Ovary (tissue), 9 donors: Measurements from ENCODE around the gene UTP20. TPM values are rescaled to one million over a fixed set of nuclear protein-coding genes. Genes with fewer than 3 reads are reported as not detected.

Experiments
- DNase-seq, 5 donors: peaks; one replicate each; pipeline ENCODE4 v3.0.0-alpha.2; 2019 to 2020
- H3K27ac ChIP-seq, 2 donors: fragments of 200-600 bp; one replicate each; pipeline versions ENCODE4 v1.5.1 to v1.8.0; 2019 to 2022
- H3K27me3 ChIP-seq: fragments of 200-600 bp; one replicate; pipeline ENCODE4 v1.8.0; 2022
- H3K36me3 ChIP-seq: fragments of 200-600 bp; sonication (generic); one replicate; pipeline ENCODE4 v1.5.1; 2019
- H3K4me1 ChIP-seq: one replicate; pipeline ENCODE4 v1.8.1; 2013; ENCODE audit warnings: mild to moderate bottlenecking, moderate library complexity; ENCODE audit not compliant: insufficient read depth
- H3K4me3 ChIP-seq: fragments of 200-600 bp; sonication (generic); one replicate; pipeline ENCODE4 v1.5.1; 2017
- H3K9me3 ChIP-seq, 2 donors: fragments of 200-600 bp in 1 of 2; sonication (generic) in 1 of 2; one replicate each; pipeline versions ENCODE4 v1.5.1 to v1.8.1; 2013 to 2019; ENCODE audit warnings: mild to moderate bottlenecking in 1 of 2, moderate library complexity in 1 of 2
- EP300 ChIP-seq: sonication (generic); formaldehyde crosslinking; IDR thresholded peaks from one replicate; pipeline ENCODE4 v1.6.1; 2017; ENCODE audit warnings: antibody characterized with exemption
- POLR2A ChIP-seq: fragments of 450-650 bp; IDR thresholded peaks from one replicate; pipeline ENCODE4 v1.6.1; 2017; ENCODE audit warnings: antibody characterized with exemption, mild to moderate bottlenecking, moderate library complexity
- intact Hi-C, 4 donors: fragments of 100-400 bp; cut with DNase I; formaldehyde crosslinking; loops; one replicate each; pipeline versions ENCODE4 v1.11.0 to v1.15.1; 2022 to 2023
- polyA plus RNA-seq, 2 donors: library from polyadenylated mRNA; stranded (reverse); fragments of 200-250 nt in 1 of 2; fragments of 350-450 nt in 1 of 2; fragmentation: Illumina TruSeq in 1 of 2; extraction: RNeasy Lipid Tissue Mini Kit (QIAGEN cat#74804) in 1 of 2; gene quantifications; one replicate each; pipeline ENCODE4 v1.2.3, GENCODE V29; 2013 to 2014
- small RNA-seq: library from RNA; depleted of rRNA; stranded (forward); fragments of <200 nt; gene quantifications from one replicate; pipeline ENCODE3, GENCODE V24; 2016
- total RNA-seq, 7 donors: library from RNA; depleted of rRNA in 2 of 7; stranded (reverse); fragments of >200 nt in 2 of 7; fragmentation: NEBNext Ultra II Directional in 3 of 7; extraction: Animal tissue kit (Norgen Biotek cat#: 25700) in 3 of 7; gene quantifications; one replicate each; pipeline versions ENCODE4 v1.1.0 to v1.2.4, GENCODE V29; 2016 to 2023
- TF ChIP-seq, protein P1 (sequence below), 3 donors: fragments of 450-650 bp in 2 of 3; fragments of 200-600 bp in 1 of 3; IDR thresholded peaks; one replicate each; pipeline versions ENCODE4 v1.5.1 to v1.8.0; 2016 to 2022; ENCODE audit warnings: antibody characterized with exemption in 3 of 3, mild to moderate bottlenecking in 1 of 3
- donor health status: DM: no; HTN: no; CAD: no; lungs with moderate emphysema.
- donor health status: DM: no; HTN: no; CAD: no.
- donor health status: Bipolar disorder and iron deficiency.
- donor health status: DM: yes; HTN: yes; CAD: no.
- donor health status: DM: no; HTN: no; CAD: no.
- donor health status: DM: yes; HTN: yes; CAD: no.

The UTP20 gene
- total and polyA plus RNA-seq, 9 donors = 3.4 to 27.7 (median 14.9) TPM

DNA sequence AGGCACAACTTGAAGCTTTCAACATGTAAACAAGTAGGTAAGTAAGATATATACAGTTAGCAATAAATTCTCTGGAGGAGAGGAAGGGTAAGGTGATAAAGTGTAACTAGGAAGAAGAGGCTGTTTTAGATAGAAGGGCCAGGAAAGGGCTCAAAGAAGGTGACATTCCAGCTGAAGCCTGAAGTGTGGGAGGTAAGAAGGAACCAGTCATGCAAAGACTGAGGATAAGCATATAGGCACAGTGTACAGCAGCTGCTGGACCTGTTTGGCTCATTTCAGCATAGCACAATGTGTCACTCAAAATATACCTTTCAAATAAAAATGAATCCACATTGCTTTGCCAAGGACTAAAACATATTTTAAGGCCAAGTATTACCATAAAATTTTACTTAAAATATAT is 156.2 kb downstream of the UTP20 start:
- no peak overlapping the region for H3K27ac ChIP-seq
- intact Hi-C loops = no loop called here
- H3K36me3 ChIP-seq = no peaks in the 10 kb centered on the region
- TF ChIP-seq, protein P1, sequence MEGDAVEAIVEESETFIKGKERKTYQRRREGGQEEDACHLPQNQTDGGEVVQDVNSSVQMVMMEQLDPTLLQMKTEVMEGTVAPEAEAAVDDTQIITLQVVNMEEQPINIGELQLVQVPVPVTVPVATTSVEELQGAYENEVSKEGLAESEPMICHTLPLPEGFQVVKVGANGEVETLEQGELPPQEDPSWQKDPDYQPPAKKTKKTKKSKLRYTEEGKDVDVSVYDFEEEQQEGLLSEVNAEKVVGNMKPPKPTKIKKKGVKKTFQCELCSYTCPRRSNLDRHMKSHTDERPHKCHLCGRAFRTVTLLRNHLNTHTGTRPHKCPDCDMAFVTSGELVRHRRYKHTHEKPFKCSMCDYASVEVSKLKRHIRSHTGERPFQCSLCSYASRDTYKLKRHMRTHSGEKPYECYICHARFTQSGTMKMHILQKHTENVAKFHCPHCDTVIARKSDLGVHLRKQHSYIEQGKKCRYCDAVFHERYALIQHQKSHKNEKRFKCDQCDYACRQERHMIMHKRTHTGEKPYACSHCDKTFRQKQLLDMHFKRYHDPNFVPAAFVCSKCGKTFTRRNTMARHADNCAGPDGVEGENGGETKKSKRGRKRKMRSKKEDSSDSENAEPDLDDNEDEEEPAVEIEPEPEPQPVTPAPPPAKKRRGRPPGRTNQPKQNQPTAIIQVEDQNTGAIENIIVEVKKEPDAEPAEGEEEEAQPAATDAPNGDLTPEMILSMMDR (IDR thresholded peaks at IDR 0.05) = no peak
- no peak for TF ChIP-seq EP300
- TF ChIP-seq POLR2A = no peak
- no peaks in the 10 kb centered on the region for H3K9me3 ChIP-seq
- no peak for DNase-seq
- no peak overlapping the region for H3K4me3 ChIP-seq
- H3K27me3 ChIP-seq = no peaks in the 10 kb centered on the region
- no peaks in the 10 kb centered on the region for H3K4me1 ChIP-seq

Small RNAs within 50 kb of the gene (small RNA-seq; reads per million reads assigned to genes)
- gene RNU6-1068P (not detected), gene RPS27P23 (not detected)

Other genes with a start within 250 kb of the UTP20 start
- gene SLC5A8, start 69.9 kb upstream of the UTP20 start, total RNA-seq = 1 to 10 TPM in 1 of 7 donors, under 1 TPM in 5, not detected in 1; 0.15 to 1.6 (median 0.77) TPM
- gene SLC5A8, start 69.9 kb upstream of the UTP20 start, polyA plus RNA-seq = under 1 TPM; 0.08 to 0.10 TPM
- gene ARL1, start 127.7 kb downstream of the UTP20 start, total RNA-seq = 100 to 1,000 TPM in 3 of 7 donors, 10 to 100 TPM in 4; 44.8 to 115 (median 87.3) TPM
- gene ARL1, start 127.7 kb downstream of the UTP20 start, polyA plus RNA-seq = 100 to 1,000 TPM in 1 of 2 donors, 10 to 100 TPM in 1; 41.2 to 129 TPM
- gene SPIC, start 195.2 kb downstream of the UTP20 start, total RNA-seq = not detected
- gene SPIC, start 195.2 kb downstream of the UTP20 start, polyA plus RNA-seq = under 1 TPM in 1 of 2 donors, not detected in 1; 0.17 TPM